HG03066 (cell line): Measurements from ENCODE around the gene ADAP1.
A peak's percentile ranks its signal among the peaks of the same experiment; 100 is the strongest.
"Not testable (repeated sequence)": the region's sequence is repeated elsewhere in the genome, so short reads cannot be mapped to it uniquely, and the experiment has no call there.

Source experiments
- ATAC-seq: cut with Tn5 transposase; IDR thresholded peaks from one replicate; pipeline ENCODE4 v1.9.1; 2021; ENCODE audit warnings: low read depth; ENCODE audit not compliant: unreplicated experiment

Gene ADAP1

GRCh38 chr7:975702-976473 lies 21.4 kb upstream of the ADAP1 start:
- ATAC-seq: no peak

- peak; percentile 71 for ATAC-seq
These were observed 20.6 kb upstream of the ADAP1 start, which contains the start of gene COX19 for GRCh38 chr7:974820-975681. Gene COX19 (minus strand): TSS chr7:975549. CDS start chr7:975509, 40 bp downstream.

- ATAC-seq: no peak
These were observed 19.7 kb upstream of the ADAP1 start for GRCh38 chr7:974172-974571.

- ATAC-seq: no peak
These were observed 18.8 kb upstream of the ADAP1 start for GRCh38 chr7:973312-973711.

GRCh38 chr7:972676-973309 lies 18.3 kb upstream of the ADAP1 start:
- no peak for ATAC-seq

GRCh38 chr7:972110-972509 lies 17.6 kb upstream of the ADAP1 start:
- no peak for ATAC-seq

GRCh38 chr7:970744-971143 lies 16.3 kb upstream of the ADAP1 start:
- no peak for ATAC-seq

GRCh38 chr7:969403-969802 lies 14.9 kb upstream of the ADAP1 start:
- no peak for ATAC-seq

- ATAC-seq: no peak
These were observed 14.0 kb upstream of the ADAP1 start for GRCh38 chr7:968205-969105.

- no peak for ATAC-seq
These were observed 13.0 kb upstream of the ADAP1 start for GRCh38 chr7:967361-968082.

- ATAC-seq: no peak
These were observed 12.0 kb upstream of the ADAP1 start for GRCh38 chr7:966291-967069.

GRCh38 chr7:964401-965231 lies 10.1 kb upstream of the ADAP1 start:
- ATAC-seq: no peak

GRCh38 chr7:963236-964078 lies 9.0 kb upstream of the ADAP1 start:
- ATAC-seq: no peak

GRCh38 chr7:962401-963081 lies 8.1 kb upstream of the ADAP1 start:
- no peak for ATAC-seq

- ATAC-seq: no peak
These were observed 7.3 kb upstream of the ADAP1 start for GRCh38 chr7:961546-962400.

GRCh38 chr7:960972-961371 lies 6.5 kb upstream of the ADAP1 start:
- ATAC-seq: not testable (repeated sequence)
